Liver (tissue), 3 donors: ENCODE results near the gene KNDC1.

Experiments
- CTCF ChIP-seq: fragments of 150-350 bp; IDR thresholded peaks from 2 replicates; pipeline ENCODE4 v1.5.1; 2017; ENCODE audit warnings: improper control_type of control experiment, low read depth, low read length; ENCODE audit not compliant: missing input control
- EGR1 ChIP-seq, 2 donors: IDR thresholded peaks; 2 replicates each; pipeline ENCODE4 v1.6.1; 2016 to 2018; ENCODE audit warnings: antibody characterized with exemption in 2 of 2, low read depth in 2 of 2
- GABPA ChIP-seq, 2 donors: IDR thresholded peaks in 1 of 2; conservative IDR thresholded peaks in 1 of 2; 2 replicates each; pipeline ENCODE4 v1.6.1; 2016; ENCODE audit warnings: antibody characterized with exemption in 2 of 2, mild to moderate bottlenecking in 1 of 2, moderate library complexity in 1 of 2
- JUND ChIP-seq, 2 donors: IDR thresholded peaks; 2 replicates each; pipeline ENCODE4 v1.6.1; 2016; ENCODE audit warnings: antibody characterized with exemption in 2 of 2
- NR2F2 ChIP-seq: IDR thresholded peaks from 2 replicates; pipeline ENCODE4 v1.6.1; 2016; ENCODE audit warnings: antibody characterized with exemption
- RAD21 ChIP-seq, 2 donors: IDR thresholded peaks; 2 replicates each; pipeline ENCODE4 v1.6.1; 2016; ENCODE audit warnings: antibody characterized with exemption in 2 of 2, mild to moderate bottlenecking in 2 of 2
- RXRA ChIP-seq, 2 donors: IDR thresholded peaks; 2 replicates each; pipeline ENCODE4 v1.6.1; 2017 to 2018; ENCODE audit warnings: antibody characterized with exemption in 2 of 2, mild to moderate bottlenecking in 1 of 2
- SP1 ChIP-seq: IDR thresholded peaks from 2 replicates; pipeline ENCODE4 v1.6.1; 2018; ENCODE audit warnings: antibody characterized with exemption, mild to moderate bottlenecking
- TAF1 ChIP-seq: conservative IDR thresholded peaks from 2 replicates; pipeline ENCODE4 v1.6.1; 2016; ENCODE audit warnings: antibody characterized with exemption, mild to moderate bottlenecking
- YY1 ChIP-seq: IDR thresholded peaks from 2 replicates; pipeline ENCODE4 v1.6.1; 2016; ENCODE audit warnings: antibody characterized with exemption, mild to moderate bottlenecking
- ZBTB33 ChIP-seq: IDR thresholded peaks from 2 replicates; pipeline ENCODE4 v1.6.1; 2016; ENCODE audit warnings: antibody characterized with exemption
- TF ChIP-seq, protein P1 (sequence below): IDR thresholded peaks from 2 replicates; pipeline ENCODE4 v1.6.1; 2016; ENCODE audit warnings: antibody characterized with exemption
- TF ChIP-seq, protein P2 (sequence below): IDR thresholded peaks from 2 replicates; pipeline ENCODE4 v1.6.1; 2016; ENCODE audit warnings: antibody characterized with exemption
- donor health status: healthy.
- donor health status: healthy.

GRCh38 chr10:133204226-133205015 is 44.4 kb downstream of the KNDC1 start:
- TF ChIP-seq CTCF (no peak), TAF1 (no peak), YY1 (no peak), RAD21 (IDR thresholded peaks at IDR 0.05) (no peak), SP1 (no peak), JUND (IDR thresholded peaks at IDR 0.05) (no peak), EGR1 (IDR thresholded peaks at IDR 0.05; ENCODE audit: low read depth in 2 of 2) (no peak), NR2F2 (no peak), ZBTB33 (no peak), GABPA (IDR thresholded peaks at IDR 0.05 in 1 of 2, conservative IDR thresholded peaks at IDR 0.05 in 1 of 2) (no peak), RXRA (IDR thresholded peaks at IDR 0.05) (no peak)
- TF ChIP-seq, protein P1, sequence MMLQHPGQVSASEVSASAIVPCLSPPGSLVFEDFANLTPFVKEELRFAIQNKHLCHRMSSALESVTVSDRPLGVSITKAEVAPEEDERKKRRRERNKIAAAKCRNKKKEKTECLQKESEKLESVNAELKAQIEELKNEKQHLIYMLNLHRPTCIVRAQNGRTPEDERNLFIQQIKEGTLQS = no peak
- TF ChIP-seq, protein P2, sequence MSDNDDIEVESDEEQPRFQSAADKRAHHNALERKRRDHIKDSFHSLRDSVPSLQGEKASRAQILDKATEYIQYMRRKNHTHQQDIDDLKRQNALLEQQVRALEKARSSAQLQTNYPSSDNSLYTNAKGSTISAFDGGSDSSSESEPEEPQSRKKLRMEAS = no peak
